EL (cell line): Measurements from ENCODE around the gene LRMDA.

Experiments
- DNase-seq: peaks from one replicate; pipeline ENCODE4 v3.0.0-alpha.2; 2016

The LRMDA gene

DNA sequence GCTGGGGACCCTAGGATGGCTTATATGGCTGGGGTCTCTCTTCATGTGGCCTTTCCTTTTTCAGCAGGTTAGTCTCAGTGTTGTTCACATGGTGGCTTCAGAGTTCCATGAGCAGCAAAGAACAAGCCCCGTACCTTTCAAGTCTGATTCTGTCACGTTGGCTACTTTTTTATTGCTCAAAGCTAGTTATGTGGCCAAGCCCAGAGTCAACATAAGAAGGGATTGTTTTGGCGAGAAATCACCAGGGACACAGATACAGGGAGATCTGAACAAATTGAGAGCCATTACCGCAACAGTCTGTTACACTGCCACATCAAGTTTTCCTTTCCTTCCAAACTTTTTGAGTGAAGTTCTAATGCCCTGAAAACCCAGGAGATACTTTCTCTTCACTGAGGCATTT is 770.5 kb downstream of the LRMDA start:
- DNase-seq, result no peak

DNA sequence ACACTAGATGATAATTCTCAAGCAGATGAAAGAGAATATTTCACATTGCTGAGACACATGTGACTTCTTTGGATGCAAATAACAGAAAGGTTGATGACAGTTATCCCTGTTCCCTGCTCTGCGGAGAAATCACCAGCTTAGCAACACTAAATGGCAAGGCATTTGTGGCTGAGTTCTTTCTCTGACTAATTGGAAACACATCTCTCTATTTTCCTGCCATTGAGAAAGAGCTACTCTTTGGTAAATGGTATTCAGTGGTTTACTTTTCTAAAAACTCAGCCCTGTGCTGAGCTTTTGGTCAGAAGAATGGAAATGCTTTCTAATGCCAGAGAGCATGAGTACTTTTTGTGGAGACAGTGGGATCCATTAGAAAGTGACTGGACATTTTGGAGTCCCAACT is 771.4 kb downstream of the LRMDA start:
- DNase-seq, result peak; percentile 22

DNA sequence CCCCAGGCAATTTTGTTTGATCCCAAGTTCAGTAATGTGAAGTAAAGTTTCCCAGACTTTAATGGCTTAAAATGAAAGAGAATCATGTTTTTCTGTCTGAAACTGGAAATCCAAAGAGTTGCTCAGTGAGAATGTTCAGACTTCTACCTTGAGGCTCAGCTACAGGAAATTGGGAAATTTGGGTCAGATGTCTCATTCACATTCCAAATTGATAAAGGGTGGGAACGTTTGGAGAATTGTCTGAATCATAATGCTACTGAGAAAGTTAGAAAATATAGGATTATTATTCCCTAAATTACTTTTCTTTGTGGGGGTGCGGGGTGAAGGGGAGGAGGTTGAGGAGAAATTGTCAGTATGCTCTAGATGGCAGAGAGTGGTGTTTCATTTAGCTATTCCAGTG is 773.9 kb downstream of the LRMDA start:
- no peak for DNase-seq

DNA sequence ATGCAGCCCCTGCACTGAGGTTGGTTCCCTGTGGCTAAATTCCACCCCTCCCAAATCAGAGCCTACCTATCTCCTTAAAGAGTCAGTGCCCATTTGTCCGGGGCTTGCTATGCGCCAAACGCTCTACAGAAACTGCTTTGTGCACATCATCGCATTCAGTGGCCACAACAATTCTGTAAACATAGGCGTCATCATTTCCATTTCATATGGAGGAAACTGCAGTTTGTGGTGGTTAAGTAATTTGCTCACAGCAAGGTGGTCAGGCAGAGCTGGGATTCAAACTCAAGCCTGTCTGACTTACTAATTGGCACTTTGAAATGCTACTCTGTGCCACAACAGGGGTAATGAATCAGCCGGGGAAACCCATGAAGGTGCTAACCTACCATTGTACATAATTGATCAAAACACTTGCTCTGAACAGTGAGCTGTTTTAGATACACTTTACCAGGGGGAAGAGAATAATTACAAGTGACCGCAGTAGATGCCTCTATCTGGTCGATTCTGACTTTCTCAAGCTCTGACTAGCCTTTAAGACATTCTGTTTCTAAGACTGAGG is 775.5 kb downstream of the LRMDA start:
- DNase-seq, result no peak

DNA sequence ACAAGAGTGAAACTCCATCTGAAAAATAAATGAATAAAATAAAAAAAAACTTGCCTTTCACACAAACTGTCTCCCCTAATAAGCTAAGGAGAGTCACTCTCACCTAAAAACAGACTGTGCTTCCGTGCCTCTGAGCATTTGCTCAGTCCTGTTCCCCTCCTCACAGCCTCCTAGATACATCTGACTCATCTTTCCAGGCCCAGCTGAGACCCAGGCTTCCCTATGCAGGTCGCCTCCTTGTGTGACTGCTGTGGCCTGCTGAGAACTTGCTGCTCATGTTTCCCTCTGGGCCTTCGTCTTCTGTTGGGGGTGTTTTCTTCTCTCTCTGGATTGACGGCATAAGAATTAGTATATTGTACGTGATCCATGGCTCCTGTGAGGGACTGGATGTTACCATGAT is 777.7 kb downstream of the LRMDA start:
- DNase-seq, result peak; percentile 25

DNA sequence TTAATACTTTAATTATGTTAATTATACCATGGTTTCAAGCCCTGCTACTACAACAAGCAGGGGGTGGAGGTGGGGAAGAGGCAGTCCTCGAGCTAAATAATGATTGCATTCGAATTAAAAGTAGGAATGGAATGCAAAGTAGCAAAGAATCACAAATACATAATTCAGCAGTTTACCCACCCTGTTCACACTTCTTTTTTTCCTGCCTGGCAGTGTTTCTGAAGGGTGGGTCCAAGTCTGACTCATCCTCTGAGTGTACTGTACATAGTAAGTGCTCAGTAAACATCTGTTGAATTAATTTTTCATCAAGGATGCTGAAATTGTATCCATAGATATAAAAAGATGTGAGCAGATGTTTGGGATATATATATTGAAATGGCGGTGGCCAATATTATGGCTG is 778.8 kb downstream of the LRMDA start:
- no peak for DNase-seq

DNA sequence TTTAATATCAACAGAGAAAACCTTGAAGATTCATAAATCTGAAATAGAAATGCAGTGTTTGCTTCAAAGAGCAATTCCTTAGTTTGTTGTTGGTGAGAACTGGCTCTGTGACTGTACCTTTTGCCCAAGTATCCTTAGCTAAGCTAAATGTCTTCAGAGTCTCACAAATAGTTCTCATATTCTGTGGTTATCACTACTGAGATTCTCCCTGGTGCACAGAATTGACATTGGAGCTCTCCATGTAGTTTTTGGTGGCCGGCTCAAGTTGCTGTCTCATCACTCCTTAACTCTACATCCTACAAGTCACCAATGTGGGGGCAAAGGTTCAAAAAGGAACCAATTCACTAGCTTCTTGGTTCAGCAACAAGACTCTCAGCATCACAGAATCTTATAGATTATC is 780.3 kb downstream of the LRMDA start:
- no peak for DNase-seq

DNA sequence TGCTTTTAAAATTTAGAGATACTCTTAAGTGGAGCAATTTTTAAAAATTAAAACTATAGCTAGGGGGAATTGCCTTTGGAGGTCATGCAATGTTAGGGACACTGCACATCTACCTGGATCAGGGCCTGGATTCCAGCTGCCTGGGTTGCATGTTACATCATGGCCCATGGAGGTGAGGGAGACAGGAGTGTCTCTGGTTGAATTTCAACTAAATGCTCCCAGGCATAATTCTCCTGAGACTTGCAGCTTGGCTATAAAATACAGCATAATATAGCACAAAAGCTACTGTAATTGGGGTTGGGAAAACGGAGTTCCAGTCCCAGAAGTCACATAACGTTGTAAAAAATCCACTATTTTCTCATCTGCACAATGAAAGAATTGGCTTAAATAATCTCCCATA is 782.5 kb downstream of the LRMDA start:
- no peak for DNase-seq

DNA sequence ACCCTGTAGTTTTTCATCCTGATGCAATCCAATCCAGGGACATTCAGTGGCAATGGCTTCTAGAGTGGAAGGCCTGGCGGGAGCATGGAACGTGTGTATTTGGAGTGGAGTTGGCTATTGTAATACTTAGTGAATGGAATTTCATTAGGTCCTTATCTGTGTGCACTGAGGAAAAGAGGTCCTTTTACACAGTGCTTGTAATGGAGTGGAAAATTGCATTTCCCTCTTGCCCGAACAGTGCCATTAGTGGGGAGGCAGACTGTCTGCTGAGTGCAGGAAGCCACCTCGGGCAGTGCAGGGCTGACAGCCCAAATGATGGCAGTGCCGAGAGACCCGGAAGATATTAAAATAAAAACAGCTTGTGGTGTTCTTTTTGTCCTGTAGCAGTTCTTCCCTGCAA is 786.6 kb downstream of the LRMDA start:
- DNase-seq, result no peak

DNA sequence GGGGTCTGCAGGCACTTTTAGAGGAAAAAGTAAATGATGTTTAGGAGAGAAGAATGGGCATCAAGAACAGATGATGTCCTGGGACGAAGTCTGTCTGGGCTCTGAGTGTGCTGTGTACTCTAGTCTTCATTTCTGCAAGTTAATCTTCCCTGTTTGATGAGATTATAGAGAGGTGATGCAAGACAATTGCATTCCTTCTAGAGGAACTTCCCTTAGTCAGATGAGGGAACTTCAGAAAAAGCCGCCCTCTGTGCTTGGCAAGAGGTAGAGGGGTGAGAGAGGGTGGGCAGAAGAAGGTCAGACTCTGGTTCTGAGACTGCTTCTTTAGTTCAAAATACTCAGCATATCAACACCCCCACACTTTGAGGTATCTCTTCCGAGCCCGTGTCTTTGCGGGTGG is 797.9 kb downstream of the LRMDA start:
- no peak for DNase-seq

DNA sequence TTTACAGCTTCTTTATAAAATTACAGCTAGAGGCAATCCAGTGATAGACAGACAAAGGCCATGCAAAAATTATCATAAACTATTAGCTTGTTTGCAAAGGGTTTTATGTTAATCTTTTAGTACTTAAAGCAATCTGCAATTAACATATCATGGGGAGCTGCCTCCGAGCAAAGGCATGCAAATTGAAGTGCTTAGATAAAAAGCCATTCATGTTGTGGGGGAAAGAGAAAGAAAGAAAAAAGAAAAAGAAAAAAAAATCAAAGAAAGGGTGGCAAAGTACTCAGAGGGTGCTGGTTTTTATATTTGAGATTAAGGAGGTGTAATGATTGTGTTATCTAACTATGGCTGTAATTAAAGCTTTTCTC is 799.5 kb downstream of the LRMDA start:
- no peak for DNase-seq

DNA sequence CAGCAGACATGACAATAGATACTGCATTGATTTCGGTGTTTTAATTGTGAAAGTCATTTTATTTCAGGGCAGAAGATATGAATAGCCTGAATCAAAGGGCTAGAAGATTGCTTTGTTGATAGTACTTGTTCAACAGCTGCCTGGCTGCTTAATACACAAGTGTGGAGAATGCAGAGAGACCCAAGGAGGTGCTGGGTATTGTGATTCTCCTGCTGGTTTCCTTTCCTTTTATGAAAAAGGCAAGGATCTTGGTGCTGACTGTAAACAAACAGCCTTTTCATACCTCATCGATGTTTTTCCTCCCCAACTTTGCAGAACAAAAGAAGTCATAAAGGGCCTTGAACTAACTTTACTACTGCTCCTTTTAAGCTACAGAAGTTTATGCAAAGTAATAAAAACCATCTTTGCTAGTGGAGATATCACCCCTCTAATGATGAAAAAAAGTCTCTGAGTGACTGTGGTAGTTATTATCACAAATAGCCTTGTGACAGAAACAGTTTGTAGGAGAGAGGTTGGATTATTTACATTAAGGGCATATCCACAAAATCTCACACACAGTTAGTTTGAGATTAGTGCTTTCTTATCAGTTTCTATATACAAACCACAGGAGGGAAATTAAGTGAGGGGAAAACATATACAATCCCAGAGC is 800.0 kb downstream of the LRMDA start:
- no peak for DNase-seq

DNA sequence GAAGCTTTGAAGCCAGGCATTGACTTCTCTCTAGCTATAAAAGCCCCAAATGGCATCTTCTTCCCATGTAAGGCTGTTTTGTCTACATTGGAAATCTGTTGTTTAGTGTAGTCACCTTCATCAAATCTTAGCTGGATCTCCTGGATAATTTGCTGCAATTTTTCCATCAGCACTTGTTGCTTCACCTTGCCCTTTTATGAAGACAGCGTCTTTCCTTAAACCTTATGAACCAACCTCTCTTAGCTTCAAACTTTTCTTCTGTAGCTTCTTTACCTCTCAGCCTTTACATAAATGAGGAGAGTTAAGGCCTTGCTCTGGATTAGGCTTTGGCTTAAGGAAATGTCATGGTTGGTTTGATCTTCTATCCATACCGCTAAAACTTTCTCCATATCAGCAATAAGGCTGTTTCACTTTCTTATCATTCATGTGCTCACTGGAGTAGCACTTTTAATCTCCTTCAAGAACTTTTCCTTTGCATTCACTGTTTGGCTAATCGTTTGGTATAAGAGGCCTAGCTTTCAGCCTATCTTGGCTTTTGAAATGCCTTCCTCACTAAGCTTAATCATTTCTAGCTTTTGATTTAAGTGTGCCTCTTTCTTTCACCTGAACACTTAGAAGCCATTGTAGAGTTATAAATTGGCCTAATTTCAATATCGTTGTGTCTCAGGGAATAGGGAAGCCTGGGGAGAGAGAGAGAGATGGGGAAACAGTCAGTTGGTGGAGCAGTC is 803.2 kb downstream of the LRMDA start:
- DNase-seq, result no peak

DNA sequence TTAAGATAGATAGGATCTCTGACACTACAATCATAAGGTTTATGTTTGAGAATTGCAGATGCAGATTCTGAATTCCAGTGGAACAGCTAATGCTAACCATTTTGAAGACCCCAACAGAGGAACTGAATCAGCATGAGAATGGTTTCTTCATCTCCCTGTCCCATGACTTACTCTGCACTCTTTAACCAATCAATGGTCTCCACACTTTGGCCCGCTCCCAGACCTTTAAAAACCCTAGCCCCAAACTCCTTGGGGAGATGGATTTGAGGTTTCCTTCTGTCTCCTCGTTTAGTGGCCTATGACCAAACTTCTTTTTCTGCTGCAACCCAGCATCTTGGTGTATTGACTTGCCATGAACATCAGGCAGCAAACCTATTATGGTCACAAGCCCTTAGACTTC is 804.9 kb downstream of the LRMDA start:
- no peak for DNase-seq

DNA sequence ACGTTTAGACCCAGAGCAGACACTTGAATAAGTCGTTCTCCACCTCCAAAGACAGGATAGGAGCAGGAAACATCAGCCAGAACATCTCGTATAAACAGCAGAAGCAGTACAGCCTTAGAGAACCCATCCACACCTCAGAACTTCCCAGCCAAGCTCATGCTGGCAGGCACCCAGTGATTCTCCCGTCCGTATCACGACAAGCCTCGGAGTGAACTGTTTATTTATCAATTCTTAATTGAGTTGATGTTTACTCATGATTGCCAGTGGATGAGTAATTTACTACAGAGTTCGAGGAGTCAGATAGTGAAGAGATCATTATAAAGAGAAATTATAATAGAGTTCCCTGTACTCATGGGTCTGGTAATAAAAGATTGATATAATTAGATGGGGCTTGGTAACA is 811.5 kb downstream of the LRMDA start:
- DNase-seq, result no peak

DNA sequence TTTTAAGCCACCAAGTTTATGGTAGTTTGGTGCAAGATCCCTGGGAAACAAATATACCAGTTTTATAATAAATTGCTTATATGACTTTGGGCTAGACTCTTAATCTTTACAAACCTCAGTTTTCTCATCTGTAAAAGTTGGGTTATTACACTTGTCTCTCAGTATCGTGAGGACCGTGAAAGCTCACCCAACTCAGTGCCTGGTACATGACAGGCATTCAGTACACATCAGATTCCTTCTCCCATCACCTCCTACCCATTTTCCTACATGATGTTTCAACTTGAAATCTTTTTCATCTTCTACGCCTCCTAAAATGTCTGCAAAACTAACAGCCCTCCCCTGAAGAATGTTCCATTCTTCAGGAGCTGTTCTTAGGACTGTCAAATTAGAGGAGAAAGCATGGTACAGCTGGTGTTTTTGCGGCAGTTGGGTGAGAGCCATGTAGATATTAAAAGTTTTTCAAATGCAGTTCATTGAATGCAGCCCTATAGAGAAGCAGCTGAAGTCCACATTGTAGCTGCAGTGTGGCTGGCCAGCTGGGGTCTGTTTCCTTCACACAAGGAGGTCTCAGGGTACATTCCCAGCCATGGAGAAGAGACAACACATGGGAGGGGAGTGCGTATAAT is 812.8 kb downstream of the LRMDA start:
- no peak for DNase-seq

DNA sequence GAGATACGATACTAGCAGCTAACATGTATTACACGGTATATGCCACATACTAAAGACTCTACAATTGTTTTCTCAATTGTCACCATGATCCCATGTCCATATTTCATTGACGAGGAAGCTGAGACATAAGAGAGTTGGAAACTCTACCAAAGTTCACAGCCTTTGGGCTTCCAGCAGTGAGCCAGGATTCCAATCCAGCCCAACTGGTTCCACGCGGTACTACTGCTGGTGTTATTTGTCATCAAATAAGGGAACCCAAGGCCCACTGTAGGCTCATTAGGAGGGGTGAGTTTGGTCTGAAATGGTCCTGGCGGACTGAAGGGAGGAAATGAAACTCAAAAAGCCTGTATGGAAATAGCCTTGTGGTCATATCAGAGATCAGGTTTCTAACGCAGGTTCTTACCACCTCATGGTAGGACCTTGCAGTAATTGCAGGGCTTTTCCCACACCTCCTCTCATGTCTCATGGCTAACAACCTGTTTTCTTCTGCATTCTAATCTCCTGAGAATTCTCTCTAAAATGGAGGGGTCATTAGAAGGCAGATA is 814.6 kb downstream of the LRMDA start:
- no peak for DNase-seq

DNA sequence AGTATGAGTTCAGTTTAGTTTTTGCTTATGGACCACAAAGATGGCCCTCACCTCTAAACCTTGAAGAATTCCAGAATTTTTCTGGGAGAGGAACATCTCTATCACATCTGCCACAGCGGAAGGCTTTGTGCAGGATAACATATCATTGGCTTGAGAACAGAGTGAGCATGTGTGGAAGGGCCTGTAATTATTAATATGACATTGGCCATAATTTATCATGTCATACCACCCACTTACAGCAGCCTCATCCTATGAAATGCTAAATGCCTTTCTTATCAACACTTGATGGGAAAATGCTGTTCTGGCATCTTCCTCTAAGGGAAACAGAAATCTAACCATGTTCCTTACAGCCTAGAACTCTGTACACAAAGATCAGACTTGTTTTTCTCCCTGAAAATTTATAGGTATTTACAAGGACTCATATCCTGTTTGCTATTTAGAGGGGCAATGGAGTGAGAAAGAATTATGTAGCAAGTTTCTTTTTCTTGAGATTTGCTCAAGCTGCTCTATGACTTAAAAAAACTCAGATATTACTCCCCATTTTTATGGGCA is 817.3 kb downstream of the LRMDA start:
- no peak for DNase-seq

DNA sequence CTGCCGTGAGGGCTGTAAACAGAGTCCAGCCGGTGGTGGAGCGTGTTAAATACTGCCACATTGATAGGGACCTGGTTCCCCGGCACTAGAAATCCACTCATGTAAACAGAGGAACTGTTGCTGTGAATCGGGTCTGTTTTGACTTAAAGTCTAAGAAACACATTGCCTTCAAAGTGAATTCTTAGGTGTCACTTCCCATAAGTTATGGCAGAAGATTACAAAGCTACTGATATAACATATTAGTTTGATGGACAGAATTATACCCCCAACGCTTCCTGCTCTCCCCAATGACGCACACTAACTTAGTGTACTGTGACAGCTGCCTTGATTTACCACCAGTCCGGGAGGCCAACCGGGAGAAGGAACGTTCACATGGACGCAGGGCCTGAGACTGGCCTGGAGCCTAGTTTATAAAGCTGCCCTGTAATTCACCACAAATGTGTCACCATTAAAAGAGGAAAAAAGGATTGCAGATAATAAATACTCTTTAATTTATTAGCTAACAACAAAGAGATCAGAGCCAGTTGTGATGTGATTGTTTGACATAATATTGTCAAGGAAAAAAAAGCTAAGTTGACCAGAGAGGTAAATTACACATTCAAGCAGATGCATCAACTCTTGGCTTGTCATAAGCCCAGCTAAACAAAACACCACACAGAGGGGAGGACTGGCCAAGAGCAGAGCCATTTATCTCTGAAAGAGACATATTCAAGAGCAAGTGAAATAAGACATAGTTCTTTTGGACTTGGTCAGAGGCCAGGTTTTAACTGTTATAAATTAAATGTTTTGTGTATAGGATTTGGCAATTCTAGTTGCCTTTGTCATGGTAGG is 820.6 kb downstream of the LRMDA start:
- peak; percentile 35 for DNase-seq

DNA sequence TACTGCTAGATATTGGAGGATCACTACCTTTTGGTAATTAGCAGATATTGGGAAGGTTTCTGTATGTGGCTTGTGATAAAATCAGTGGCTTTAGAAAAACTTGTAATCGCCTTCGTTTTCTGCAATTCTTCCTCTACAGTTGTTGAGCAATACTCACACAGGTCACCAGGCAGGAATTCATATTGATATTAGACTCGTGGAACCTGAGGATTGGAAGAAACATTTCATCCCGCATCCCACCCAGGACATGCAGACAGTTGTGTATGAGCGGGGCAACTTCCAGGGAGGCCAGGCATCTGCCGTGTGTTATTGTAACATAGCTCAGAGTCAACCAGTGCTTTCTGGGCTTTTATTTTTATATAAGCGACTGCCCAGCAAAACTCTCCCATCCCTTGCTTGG is 821.3 kb downstream of the LRMDA start:
- no peak for DNase-seq

DNA sequence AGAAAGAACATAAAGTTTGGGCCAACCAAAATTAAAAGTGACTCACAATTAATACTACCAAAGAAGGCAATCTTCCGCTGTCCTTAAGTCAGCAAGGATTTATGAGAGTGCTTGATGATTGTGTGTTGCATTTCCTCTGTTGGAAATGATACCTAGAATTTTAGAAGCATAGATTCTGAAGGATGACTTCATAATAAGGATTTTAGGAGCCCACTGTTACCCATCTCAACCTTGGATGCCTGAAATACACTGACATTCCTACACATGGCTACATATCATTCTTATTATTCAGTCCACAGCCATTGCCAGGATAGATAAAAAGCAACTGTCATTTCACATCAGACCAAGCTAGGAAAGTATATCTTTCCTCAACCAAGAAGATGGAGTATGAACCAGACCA is 823.8 kb downstream of the LRMDA start:
- DNase-seq, result no peak

DNA sequence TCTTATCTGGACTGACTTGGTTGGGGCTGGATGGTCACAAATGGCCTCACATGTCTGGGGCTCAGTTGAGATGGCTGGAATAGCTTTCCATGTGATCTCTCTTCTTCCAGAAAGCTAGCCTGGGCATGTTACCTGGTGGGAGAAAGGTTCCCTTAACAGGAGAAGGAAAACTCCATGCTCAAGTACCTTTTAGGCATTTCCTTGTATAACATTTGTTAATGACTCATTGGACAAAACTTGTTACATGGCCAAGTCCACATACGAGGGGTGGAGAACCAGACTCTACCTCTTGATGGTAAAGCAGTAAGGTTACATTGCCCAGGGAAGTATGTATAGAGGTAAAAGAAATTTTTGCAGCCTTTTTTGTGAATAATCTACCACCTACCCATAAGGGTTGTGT is 826.4 kb downstream of the LRMDA start:
- DNase-seq, result no peak
